ENCODE measurements around the gene RASSF9. TPM values are rescaled to one million over a fixed set of nuclear protein-coding genes. Genes with fewer than 3 reads are reported as not detected.

The RASSF9 gene
- 0.43 and 0.47 TPM in 2 replicates for total RNA-seq

DNA sequence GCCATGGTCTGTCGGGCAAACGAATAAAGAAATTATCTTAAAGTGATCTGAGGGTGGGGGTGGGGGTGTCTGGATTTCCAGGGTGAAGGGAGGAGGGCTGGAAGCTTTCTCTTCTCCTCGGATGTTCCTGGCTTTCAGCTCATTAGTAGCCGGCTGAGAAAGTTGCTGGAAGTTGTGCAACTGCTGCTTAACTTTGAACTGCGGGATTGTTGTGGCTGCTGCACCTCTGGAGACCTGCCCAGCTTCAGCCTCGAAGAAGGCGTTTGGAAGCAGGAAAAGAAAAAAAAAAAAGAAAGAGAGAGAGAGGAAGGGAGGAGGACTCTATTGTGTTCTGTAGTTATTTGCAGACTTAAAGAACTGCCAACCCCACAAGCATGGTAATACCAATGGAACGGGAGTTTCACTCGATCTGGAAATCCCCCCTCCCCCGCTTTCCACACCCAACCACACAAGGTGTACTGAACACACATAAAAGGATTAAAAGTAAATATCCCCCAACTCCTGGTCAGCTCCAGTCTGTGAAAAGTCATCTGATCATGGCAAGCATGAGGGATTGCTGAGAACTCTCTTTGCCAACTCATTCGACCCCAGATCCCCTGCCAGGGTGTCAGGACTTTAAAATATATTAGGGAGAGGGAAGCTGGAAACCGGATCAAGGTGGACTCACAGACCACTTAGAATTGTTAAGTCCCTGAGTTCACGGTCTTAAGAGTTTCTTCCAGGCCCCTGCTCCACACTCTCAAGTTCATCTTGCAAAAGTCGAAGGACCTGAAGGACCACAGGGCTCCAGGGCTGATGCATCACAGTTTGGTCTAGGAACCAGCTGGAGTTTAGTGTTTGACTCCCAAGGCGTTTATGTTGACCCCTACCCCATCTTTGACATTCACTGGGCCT lies at the start of gene RASSF9:
TSS of gene RASSF9 (minus strand) at position 213 of the 894 bp plus-strand sequence. CDS start at position 5, 208 bp downstream.

DNA sequence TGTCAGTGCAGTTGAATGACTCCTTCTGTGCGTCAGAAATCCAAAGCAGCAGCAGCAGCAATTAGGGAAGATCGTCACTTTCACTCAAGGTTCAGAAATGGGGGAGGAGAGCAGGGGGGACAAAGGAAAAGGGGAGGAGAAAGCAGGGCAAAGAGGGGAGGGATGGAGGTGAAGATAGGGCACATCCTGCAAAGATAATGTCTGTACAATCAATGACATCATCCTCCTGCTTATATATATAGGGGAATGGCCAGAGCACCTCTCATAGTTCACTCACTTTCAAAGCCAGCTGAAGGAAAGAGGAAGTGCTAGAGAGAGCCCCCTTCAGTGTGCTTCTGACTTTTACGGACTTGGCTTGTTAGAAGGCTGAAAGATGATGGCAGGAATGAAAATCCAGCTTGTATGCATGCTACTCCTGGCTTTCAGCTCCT lies 37.8 kb upstream of the RASSF9 start, which contains the start of gene NTS:
TSS of gene NTS (plus strand) at position 265 of the 431 bp plus-strand sequence. CDS start at position 374, 109 bp downstream.

Other genes with a start within 250 kb of the RASSF9 start
- gene NTS, start 37.9 kb upstream of the RASSF9 start, total RNA-seq = 43.5 TPM in 1 of 2 replicates, not detected in the other

Measured in bronchial smooth muscle cell (primary cell).